IMR-90 (cell line): Measurements from ENCODE around the gene SLIT1. TPM values are rescaled to one million over a fixed set of nuclear protein-coding genes. Genes with fewer than 3 reads are reported as not detected.

Source experiments
- ATAC-seq: fragments of 200-7000 bp; cut with Tn5 transposase; 2 replicates; pipeline ENCODE4 v1.9.1; 2020; ENCODE audit warnings: low read depth, mild to moderate bottlenecking, moderate library complexity
- BruUV-seq: library from RNA; stranded (reverse); fragments of 400-500 nt; replicated peaks from 2 replicates; lab custom pipeline; 2021; lab: Mats Ljungman, UMichigan
- CTCF ChIA-PET: fragments of 300-600 bp; formaldehyde crosslinking; extraction: SDS; loops from one replicate; lab custom pipeline; 2021; ENCODE audit warnings: antibody characterized with exemption; lab: Yijun Ruan, JAX
- POLR2A ChIA-PET: fragments of 300-600 bp; sonication (Branson Sonifier 250); formaldehyde crosslinking; loops from one replicate; lab custom pipeline; 2022; ENCODE audit warnings: antibody characterized with exemption; ENCODE audit not compliant: unreplicated experiment; lab: Charles Lee
- DNase-seq: peaks from one replicate; pipeline ENCODE4 v3.0.0; 2013
- H2AFZ ChIP-seq: replicated peaks from 2 replicates; pipeline ENCODE3; 2013; ENCODE audit warnings: low read length, mild to moderate bottlenecking; ENCODE audit not compliant: poor library complexity
- H2AK5ac ChIP-seq: 2 replicates; pipeline ENCODE4 v1.6.1; 2013; ENCODE audit warnings: low read depth, low read length, inconsistent platforms
- H2AK9ac ChIP-seq: replicated peaks from 2 replicates; pipeline ENCODE3; 2013; ENCODE audit warnings: mild to moderate bottlenecking, low read depth, low read length, moderate library complexity; ENCODE audit not compliant: poor library complexity
- H2BK120ac ChIP-seq: 2 replicates; pipeline ENCODE4 v1.6.1; 2013; ENCODE audit warnings: low read depth, low read length, inconsistent platforms
- H2BK15ac ChIP-seq: 3 replicates; pipeline ENCODE4 v1.6.1; 2013; ENCODE audit warnings: low read depth, low read length, inconsistent platforms
- H2BK20ac ChIP-seq: 2 replicates; pipeline ENCODE4 v1.6.1; 2013; ENCODE audit warnings: low read depth, mild to moderate bottlenecking, inconsistent platforms, low read length, moderate library complexity
- H2BK5ac ChIP-seq: 2 replicates; pipeline ENCODE4 v1.6.1; 2013; ENCODE audit warnings: mild to moderate bottlenecking, low read depth, low read length, inconsistent platforms; ENCODE audit not compliant: poor library complexity, severe bottlenecking
- H3K14ac ChIP-seq: replicated peaks from 2 replicates; pipeline ENCODE4 v1.6.1; 2013; ENCODE audit warnings: low read depth, low read length, inconsistent platforms
- H3K18ac ChIP-seq: 2 replicates; pipeline ENCODE4 v1.6.1; 2013; ENCODE audit warnings: low read depth, low read length, control low read depth
- H3K23ac ChIP-seq: 2 replicates; pipeline ENCODE4 v1.6.1; 2013; ENCODE audit warnings: low read depth, low read length, inconsistent platforms
- H3K27ac ChIP-seq: 2 replicates; pipeline ENCODE4 v1.5.1; 2013; ENCODE audit warnings: mild to moderate bottlenecking, control low read depth, low read length; ENCODE audit not compliant: insufficient read depth
- H3K27me3 ChIP-seq: 2 replicates; pipeline ENCODE4 v1.6.1; 2013; ENCODE audit warnings: low read length; ENCODE audit not compliant: control insufficient read depth, insufficient read depth
- H3K36me3 ChIP-seq: 2 replicates; pipeline ENCODE4 v1.6.1; 2013; ENCODE audit warnings: low read length, mixed read lengths; ENCODE audit not compliant: control insufficient read depth, insufficient read depth
- H3K4ac ChIP-seq: 2 replicates; pipeline ENCODE4 v1.6.1; 2013; ENCODE audit warnings: low read depth, low read length, inconsistent platforms
- H3K4me1 ChIP-seq: 2 replicates; pipeline ENCODE4 v1.6.1; 2013; ENCODE audit warnings: low read length, mixed read lengths; ENCODE audit not compliant: control insufficient read depth, insufficient read depth
- H3K4me2 ChIP-seq: 2 replicates; pipeline ENCODE4 v1.6.1; 2013; ENCODE audit warnings: low read depth, mild to moderate bottlenecking, control low read depth, low read length, moderate library complexity
- H3K4me3 ChIP-seq: 2 replicates; pipeline ENCODE4 v1.5.1; 2013; ENCODE audit warnings: low read depth, mild to moderate bottlenecking, control low read depth, low read length, moderate library complexity; ENCODE audit not compliant: insufficient read depth
- H3K56ac ChIP-seq: 2 replicates; pipeline ENCODE4 v1.6.1; 2013; ENCODE audit warnings: low read length, inconsistent platforms; ENCODE audit not compliant: insufficient read depth; ENCODE audit errors: extremely low read depth
- H3K79me1 ChIP-seq, 2 experiments: 2 replicates each; pipeline ENCODE4 v1.6.1; 2013; ENCODE audit warnings: low read length in 2 of 2, inconsistent platforms in 1 of 2, low read depth in 1 of 2
- H3K9ac ChIP-seq: 2 replicates; pipeline ENCODE4 v1.6.1; 2013; ENCODE audit warnings: low read depth, low read length, control low read depth
- H3K9me1 ChIP-seq: 2 replicates; pipeline ENCODE4 v1.6.1; 2013; ENCODE audit warnings: low read length, inconsistent platforms; ENCODE audit not compliant: insufficient read depth
- H3K9me3 ChIP-seq: 2 replicates; pipeline ENCODE4 v1.6.1; 2013; ENCODE audit warnings: low read length; ENCODE audit not compliant: control insufficient read depth, insufficient read depth
- H4K20me1 ChIP-seq: 2 replicates; pipeline ENCODE4 v1.6.1; 2013; ENCODE audit warnings: low read length, inconsistent platforms; ENCODE audit not compliant: insufficient read depth
- H4K5ac ChIP-seq: 2 replicates; pipeline ENCODE4 v1.6.1; 2013; ENCODE audit warnings: mild to moderate bottlenecking, low read depth, low read length, control low read depth
- H4K8ac ChIP-seq, 2 experiments: 2 replicates each; pipeline ENCODE4 v1.6.1; 2013; ENCODE audit warnings: low read depth in 2 of 2, low read length in 2 of 2, control low read depth in 1 of 2, inconsistent platforms in 1 of 2
- H4K91ac ChIP-seq: 2 replicates; pipeline ENCODE4 v1.6.1; 2013; ENCODE audit warnings: low read depth, low read length, inconsistent platforms; ENCODE audit not compliant: insufficient read depth
- BHLHE40 ChIP-seq: fragments of 150-350 bp; IDR thresholded peaks from 2 replicates; pipeline ENCODE4 v1.6.1; 2016; ENCODE audit warnings: mild to moderate bottlenecking, low read depth, low read length
- FOS ChIP-seq: fragments of 150-350 bp; IDR thresholded peaks from 2 replicates; pipeline ENCODE4 v1.6.1; 2016; ENCODE audit warnings: low read depth, low read length
- MAZ ChIP-seq: IDR thresholded peaks from 2 replicates; pipeline ENCODE4 v1.6.1; 2012; ENCODE audit warnings: low read depth, mild to moderate bottlenecking, low read length, improper control_type of control experiment, moderate library complexity, borderline replicate concordance
- MXI1 ChIP-seq: IDR thresholded peaks from 2 replicates; pipeline ENCODE4 v1.6.1; 2012; ENCODE audit warnings: low read depth, mild to moderate bottlenecking, low read length, moderate library complexity, borderline replicate concordance
- NFE2L2 ChIP-seq: fragments of 150-350 bp; IDR thresholded peaks from 2 replicates; pipeline ENCODE4 v1.6.1; 2016; ENCODE audit warnings: low read depth, mild to moderate bottlenecking, low read length
- RAD21 ChIP-seq: IDR thresholded peaks from 2 replicates; pipeline ENCODE4 v1.6.1; 2012; ENCODE audit warnings: low read length, improper control_type of control experiment
- RCOR1 ChIP-seq: IDR thresholded peaks from 2 replicates; pipeline ENCODE4 v1.6.1; 2012; ENCODE audit warnings: mild to moderate bottlenecking, low read length, improper control_type of control experiment; ENCODE audit not compliant: insufficient replicate concordance
- SMC3 ChIP-seq: fragments of 150-350 bp; IDR thresholded peaks from 2 replicates; pipeline ENCODE4 v1.6.1; 2016; ENCODE audit warnings: low read depth, mild to moderate bottlenecking, antibody characterized with exemption, low read length, moderate library complexity
- USF2 ChIP-seq: fragments of 150-350 bp; IDR thresholded peaks from 2 replicates; pipeline ENCODE4 v1.6.1; 2017; ENCODE audit warnings: mild to moderate bottlenecking, antibody characterized with exemption, low read length, low read depth
- WGBS, 2 experiments: methylation state at CpG; one replicate each; pipeline versions ENCODE4 v1.1.5 to v1.1.7; 2013; ENCODE audit warnings: missing lambda C conversion rate in 2 of 2; ENCODE audit not compliant: insufficient read length in 1 of 2; ENCODE audit errors: extremely low coverage in 2 of 2; 5-methylcytosine and 5-hydroxymethylcytosine counted together
- dilution Hi-C: fragments of 300-500 bp; cut with HindIII; formaldehyde crosslinking; loops from one replicate; pipeline ENCODE4 v1.14.3; 2018; ENCODE audit warnings: low sequenced_read_pairs; ENCODE audit not compliant: unreplicated experiment
- in situ Hi-C: fragments of 300-500 bp; cut with MboI; formaldehyde crosslinking; loops from 3 replicates; pipeline ENCODE4 v1.14.3; 2019; ENCODE audit warnings: low sequenced_read_pairs, inconsistent platforms, mixed read lengths
- intact Hi-C: fragments of 100-400 bp; cut with micrococcal nuclease; formaldehyde crosslinking; loops from 2 replicates; pipeline ENCODE4 v1.10.0; 2022
- polyA plus RNA-seq, 3 experiments: library from polyadenylated mRNA; depleted of rRNA; stranded (reverse); fragments of >200 nt; gene quantifications; 2 replicates each; pipeline ENCODE4 v1.2.3, GENCODE V29; 2012; ENCODE audit warnings: low replicate concordance in 1 of 3
- total RNA-seq: library from RNA; depleted of rRNA; stranded (reverse); fragments of >200 nt; gene quantifications from 2 replicates; pipeline ENCODE4 v1.2.3, GENCODE V29; 2012

Gene SLIT1
- total and polyA plus RNA-seq, 2 of the 4 experiments (the other 2 are of a cell fraction), result under 0.01 TPM

- CTCF ChIA-PET, result interaction anchor here (0.6 kb wide), 3 partner anchors 22 to 151 kb away, joined by 3 to 4 read pairs (median 4); no protein-coding TSS in a partner anchor
- Histone ChIP-seq H3K56ac (no peak overlapping the region), H3K4me1 (no peaks in the 10 kb centered on the region), H2AK5ac (no peak overlapping the region), H3K23ac (no peak overlapping the region), H3K18ac (no peak overlapping the region), H3K9me3 (no peaks in the 10 kb centered on the region), H4K8ac (no peak overlapping the region), H3K4ac (no peak overlapping the region), H2BK15ac (no peak overlapping the region), H2BK5ac (no peak overlapping the region), H2BK20ac (no peak overlapping the region), H3K27ac (no peak overlapping the region), H2AK9ac (no peak overlapping the region), H3K9me1 (no peaks in the 10 kb centered on the region), H3K27me3 (peaks cover 49% of the 10 kb centered on the region), H2BK120ac (no peak overlapping the region), H4K20me1 (no peaks in the 10 kb centered on the region), H3K4me3 (no peak overlapping the region), H4K91ac (no peak overlapping the region), H3K4me2 (no peak overlapping the region), H4K5ac (no peak overlapping the region), H2AFZ (no peak overlapping the region), H3K79me1 (no peaks in the 10 kb centered on the region), H3K14ac (no peak overlapping the region), H3K9ac (no peak overlapping the region), H3K36me3 (no peaks in the 10 kb centered on the region)
- DNase-seq, result no peak
- intact Hi-C loops (no loop called here), in situ Hi-C loops (no loop called here), dilution Hi-C loops (no loop called here)
- no peak for TF ChIP-seq MXI1
- TF ChIP-seq USF2, result no peak
- TF ChIP-seq NFE2L2, result no peak
- no peak for TF ChIP-seq FOS
- no peak for TF ChIP-seq BHLHE40
- no peak for TF ChIP-seq MAZ
- TF ChIP-seq RCOR1, result no peak
- no peak for TF ChIP-seq RAD21
- TF ChIP-seq SMC3, result no peak
- POLR2A ChIA-PET, result no interaction called here
- WGBS, 2 experiments, result 100% methylated on average over 1 of the region's 14 CpGs; no CpG with 5 or more reads in 1 of the 2 experiments
- ATAC-seq, result no peak
- no TSS peak for BruUV-seq
These were observed 126.5 kb downstream of the SLIT1 start for GRCh38 chr10:97059006-97059871.
